Kidney tubule cell (primary cell): ENCODE data around the gene HTATSF1.

ENCODE experiments used
- DNase-seq: peaks from one replicate; pipeline ENCODE4 v3.0.0-alpha.2; 2018; ENCODE audit warnings: low spot score

HTATSF1 gene, protein sequence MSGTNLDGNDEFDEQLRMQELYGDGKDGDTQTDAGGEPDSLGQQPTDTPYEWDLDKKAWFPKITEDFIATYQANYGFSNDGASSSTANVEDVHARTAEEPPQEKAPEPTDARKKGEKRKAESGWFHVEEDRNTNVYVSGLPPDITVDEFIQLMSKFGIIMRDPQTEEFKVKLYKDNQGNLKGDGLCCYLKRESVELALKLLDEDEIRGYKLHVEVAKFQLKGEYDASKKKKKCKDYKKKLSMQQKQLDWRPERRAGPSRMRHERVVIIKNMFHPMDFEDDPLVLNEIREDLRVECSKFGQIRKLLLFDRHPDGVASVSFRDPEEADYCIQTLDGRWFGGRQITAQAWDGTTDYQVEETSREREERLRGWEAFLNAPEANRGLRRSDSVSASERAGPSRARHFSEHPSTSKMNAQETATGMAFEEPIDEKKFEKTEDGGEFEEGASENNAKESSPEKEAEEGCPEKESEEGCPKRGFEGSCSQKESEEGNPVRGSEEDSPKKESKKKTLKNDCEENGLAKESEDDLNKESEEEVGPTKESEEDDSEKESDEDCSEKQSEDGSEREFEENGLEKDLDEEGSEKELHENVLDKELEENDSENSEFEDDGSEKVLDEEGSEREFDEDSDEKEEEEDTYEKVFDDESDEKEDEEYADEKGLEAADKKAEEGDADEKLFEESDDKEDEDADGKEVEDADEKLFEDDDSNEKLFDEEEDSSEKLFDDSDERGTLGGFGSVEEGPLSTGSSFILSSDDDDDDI

GRCh38 chrX:136497556-136498052 is at the start of gene HTATSF1:
Gene HTATSF1, plus strand, starts transcription at chrX:136497592. Its CDS starts 93 bp downstream, at chrX:136497685.
- no peak for DNase-seq

GRCh38 chrX:136447968-136448367 is 49.4 kb upstream of the HTATSF1 start:
- no peak for DNase-seq

GRCh38 chrX:136450050-136450830 is 47.2 kb upstream of the HTATSF1 start:
- peak; percentile 6 for DNase-seq

GRCh38 chrX:136452614-136453013 is 44.8 kb upstream of the HTATSF1 start:
- DNase-seq = no peak

DNA sequence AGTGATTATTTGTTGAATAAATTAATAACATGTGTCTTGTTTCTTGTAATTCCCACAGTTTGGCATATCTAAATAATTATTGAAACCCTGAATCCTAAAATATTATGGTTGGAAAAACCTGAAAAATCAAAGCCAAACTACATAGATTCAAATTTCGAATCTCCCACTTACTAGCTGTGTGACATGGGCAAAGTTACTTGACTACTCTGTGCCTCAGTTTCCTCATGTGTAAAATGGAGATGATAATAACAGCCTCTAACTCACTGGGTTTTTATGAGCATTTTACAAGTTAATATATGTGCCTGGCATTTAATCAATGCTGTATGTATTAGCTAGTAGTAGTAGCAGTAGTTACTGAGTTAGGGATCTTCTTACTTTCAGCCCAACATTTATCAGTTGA is 44.3 kb upstream of the HTATSF1 start:
- DNase-seq = no peak

- DNase-seq = no peak
These were observed 43.6 kb upstream of the HTATSF1 start for GRCh38 chrX:136453771-136454170.

GRCh38 chrX:136456133-136456532 is 41.3 kb upstream of the HTATSF1 start:
- no peak for DNase-seq

- DNase-seq = no peak
These were observed 40.0 kb upstream of the HTATSF1 start for GRCh38 chrX:136457303-136457917.

- no peak for DNase-seq
These were observed 32.8 kb upstream of the HTATSF1 start for GRCh38 chrX:136464589-136464988.

GRCh38 chrX:136467303-136467702 is 30.1 kb upstream of the HTATSF1 start:
- DNase-seq = no peak

DNA sequence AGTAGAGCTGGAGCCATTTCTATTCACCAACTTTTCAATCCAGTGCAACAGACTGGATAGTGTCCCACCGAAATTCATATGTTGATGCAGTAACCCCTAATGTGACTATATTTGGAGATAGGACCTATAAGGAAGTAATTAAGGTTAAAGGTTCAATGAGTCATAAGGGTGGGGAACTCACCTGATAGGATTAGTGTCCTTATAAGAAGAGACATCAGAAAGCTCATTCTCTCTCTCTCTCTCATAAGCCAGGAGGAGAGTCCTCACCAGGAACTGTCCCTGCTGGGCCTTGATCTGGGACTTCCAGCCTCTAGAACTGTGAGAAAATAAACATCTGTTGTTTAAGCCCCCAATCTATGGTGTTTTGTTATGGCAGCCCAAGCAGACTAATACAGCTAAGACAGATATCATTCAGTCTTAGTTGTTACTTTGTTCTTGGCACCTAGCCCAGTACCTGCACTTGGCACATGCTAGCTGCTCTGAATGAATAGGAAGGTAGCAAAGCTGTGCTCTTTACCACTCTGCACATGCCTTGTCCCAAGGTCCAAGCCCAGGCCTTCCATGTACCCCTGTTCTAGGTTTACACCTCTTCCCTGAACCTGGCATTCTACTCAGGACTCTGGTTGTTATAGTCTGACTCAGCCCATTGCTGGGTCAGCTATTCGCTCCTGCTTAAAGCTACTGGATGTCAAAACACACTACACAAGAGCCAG is 28.8 kb upstream of the HTATSF1 start:
- DNase-seq = no peak

- DNase-seq = no peak
These were observed 23.7 kb upstream of the HTATSF1 start for GRCh38 chrX:136473663-136474062.

DNA sequence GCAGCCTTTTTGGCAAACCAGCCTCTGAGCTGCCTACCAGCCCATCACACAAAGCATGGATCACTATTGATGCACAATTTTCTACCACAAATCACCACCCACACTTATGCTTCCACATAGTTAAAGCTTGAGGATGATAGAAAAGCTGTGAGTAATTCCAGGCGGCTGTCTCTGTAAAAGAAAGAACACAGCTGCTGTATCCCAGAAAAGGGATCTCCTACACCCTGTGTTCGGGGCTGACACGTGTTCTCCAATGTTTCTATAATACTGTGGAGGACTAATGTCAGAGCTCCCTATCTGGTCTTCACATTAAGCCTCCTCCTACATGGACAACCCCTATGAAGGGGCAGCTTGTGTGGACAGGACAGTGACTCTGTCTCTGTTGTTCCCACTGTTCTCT is 22.2 kb upstream of the HTATSF1 start:
- DNase-seq = no peak

DNA sequence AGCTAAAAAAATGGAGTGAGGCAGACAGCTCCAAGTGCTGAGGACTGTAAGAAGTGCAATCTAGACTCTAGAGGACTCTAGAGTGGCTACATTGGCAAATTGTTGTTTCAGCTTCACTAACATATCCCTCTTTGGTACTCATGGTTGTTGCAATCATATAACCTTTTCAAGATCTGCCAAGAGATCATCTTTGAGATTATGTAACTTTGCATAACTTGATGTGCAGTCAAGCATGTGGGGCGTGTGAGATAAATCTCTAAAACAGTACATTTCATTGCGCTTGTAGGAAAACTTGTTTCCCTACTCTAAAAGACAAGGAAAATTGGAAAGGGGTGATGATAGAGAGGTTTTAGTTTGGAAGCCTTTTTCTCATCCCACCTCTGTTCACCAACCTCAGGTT is 20.9 kb upstream of the HTATSF1 start:
- no peak for DNase-seq

DNA sequence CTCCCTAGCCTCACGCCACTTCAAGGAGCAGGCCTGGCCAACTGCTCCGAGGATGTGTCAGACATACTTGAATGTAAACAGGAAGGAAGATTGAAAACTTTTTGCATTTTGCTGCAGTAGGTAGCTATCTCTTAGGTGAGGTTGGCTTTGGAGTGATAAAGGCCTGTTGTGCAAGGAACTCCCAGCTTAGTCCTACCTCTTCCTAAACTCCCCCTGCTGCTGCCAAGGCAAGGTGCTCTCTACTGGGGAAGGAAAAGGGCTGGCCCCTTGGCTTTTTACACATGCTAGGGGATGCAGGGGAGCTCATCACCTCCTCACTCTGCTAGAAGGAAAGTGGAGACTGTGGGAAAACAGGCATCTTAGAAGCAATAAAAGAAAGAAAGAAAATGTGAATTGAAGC is 20.4 kb upstream of the HTATSF1 start:
- DNase-seq = peak; percentile 4

GRCh38 chrX:136480383-136480782 is 17.0 kb upstream of the HTATSF1 start:
- no peak for DNase-seq

- DNase-seq = no peak
These were observed 9.7 kb upstream of the HTATSF1 start, which contains the start of gene BRS3 for GRCh38 chrX:136487647-136488046. Gene BRS3, plus strand, starts transcription at chrX:136487947. Its CDS starts 168 bp downstream, at chrX:136488115.

DNA sequence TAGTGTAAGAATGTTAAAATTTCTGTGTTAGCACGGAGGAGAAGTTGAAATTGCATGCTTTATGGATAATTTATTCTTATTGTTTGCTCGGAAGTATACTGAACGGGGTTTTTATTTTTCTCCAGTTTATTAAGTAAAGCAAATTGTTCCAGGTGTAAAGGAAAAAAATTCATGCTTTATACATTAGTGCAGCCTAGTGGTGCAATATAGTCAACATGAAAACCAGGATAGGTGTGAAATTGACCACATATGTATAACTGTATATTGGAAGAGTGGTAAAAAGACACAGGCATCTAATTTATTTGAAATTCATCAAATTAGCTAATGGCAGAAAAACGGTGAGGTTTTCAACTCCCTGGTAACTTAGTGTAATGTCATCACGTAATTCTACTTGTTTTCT is 8.7 kb upstream of the HTATSF1 start:
- DNase-seq = no peak

GRCh38 chrX:136491832-136492231 is 5.6 kb upstream of the HTATSF1 start:
- DNase-seq = no peak

GRCh38 chrX:136493011-136493410 is 4.4 kb upstream of the HTATSF1 start:
- DNase-seq = no peak

DNA sequence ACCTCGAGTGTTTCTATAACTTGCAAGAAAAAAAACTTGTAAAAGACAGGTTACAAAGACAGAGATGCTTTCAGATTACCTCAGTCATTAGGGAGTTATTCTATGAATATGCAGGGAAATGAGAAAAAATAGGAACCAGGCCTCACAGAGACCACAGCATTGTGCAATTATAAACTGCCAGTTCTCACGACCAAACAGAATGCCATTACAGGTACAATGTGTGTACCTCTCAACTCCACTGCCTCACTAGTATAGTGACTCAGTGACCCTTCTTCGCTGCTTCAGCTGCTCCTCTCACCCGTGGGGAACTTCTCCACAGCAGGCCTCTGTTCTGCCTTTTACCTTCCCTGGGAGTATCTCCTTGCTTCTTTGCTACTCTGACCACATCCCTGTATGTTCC is 2.3 kb upstream of the HTATSF1 start:
- no peak for DNase-seq
